ENCODE results near the gene C16orf92.

C16orf92 gene

GRCh38 chr16:30063278-30063892, 40.4 kb downstream of the C16orf92 start:
- no peak for DNase-seq

GRCh38 chr16:30063893-30064728, 41.1 kb downstream of the C16orf92 start:
- peak; percentile 85 for DNase-seq

GRCh38 chr16:30064729-30065101, 41.7 kb downstream of the C16orf92 start:
- no peak for DNase-seq

GRCh38 chr16:30065102-30065942, 42.3 kb downstream of the C16orf92 start, which contains the start of gene ALDOA:
ALDOA (plus strand) TSS chr16:30065760; CDS start chr16:30066898, 1,138 bp downstream.
- peak; percentile 96 for DNase-seq

- DNase-seq: no peak
Observed at GRCh38 chr16:30065943-30066760, 43.2 kb downstream of the C16orf92 start.

GRCh38 chr16:30066761-30067583, 44.0 kb downstream of the C16orf92 start:
- DNase-seq: no peak

- no peak for DNase-seq
Observed at GRCh38 chr16:30067584-30067916, 44.6 kb downstream of the C16orf92 start.

- no peak for DNase-seq
Observed at GRCh38 chr16:30068333-30068732, 45.3 kb downstream of the C16orf92 start.

GRCh38 chr16:30068750-30069610, 46.0 kb downstream of the C16orf92 start:
- DNase-seq: peak; percentile 5

GRCh38 chr16:30069611-30070462, 46.8 kb downstream of the C16orf92 start:
- no peak for DNase-seq

GRCh38 chr16:30070490-30070889, 47.5 kb downstream of the C16orf92 start:
- no peak for DNase-seq

Data from NCI-H1092 treated with DMSO at 0.1 percent for 48 hours (cell line).